Esophagus mucosa (tissue), 1 donor: ENCODE measurements around the gene CNTN4. TPM values are rescaled to one million over a fixed set of nuclear protein-coding genes. Genes with fewer than 3 reads are reported as not detected.

Experiments
- ATAC-seq: fragments of 200-7000 bp; cut with Tn5 transposase; one replicate; pipeline ENCODE4 v1.9.1; 2020
- total RNA-seq: library from RNA; stranded (reverse); gene quantifications from one replicate; pipeline ENCODE4 v1.2.4, GENCODE V29; 2023
- donor health status: DM: yes; HTN: yes; CAD: no.

The CNTN4 gene
- total RNA-seq, 1 donor from 2014 or later: 0.68 TPM

DNA sequence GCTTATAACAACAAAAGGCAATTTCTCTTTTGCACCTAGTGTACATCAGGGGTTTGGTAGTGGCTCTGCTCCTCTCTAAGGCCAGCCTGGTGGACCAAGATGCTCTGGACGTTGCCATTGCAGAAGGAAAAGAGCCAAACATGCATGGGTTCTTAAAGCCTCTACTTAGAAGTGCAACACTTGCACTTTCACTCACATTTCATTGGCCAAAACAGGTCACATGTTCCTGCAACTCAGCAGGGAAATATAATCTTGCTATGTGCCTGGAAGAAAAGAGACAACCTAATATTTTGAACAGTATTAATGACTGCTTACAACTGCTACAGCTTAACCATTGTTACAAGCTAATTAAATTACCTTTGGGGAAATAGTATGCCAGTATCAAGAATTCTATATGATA, 828.6 kb downstream of the CNTN4 start:
- no peak for ATAC-seq

- ATAC-seq: no peak
Observed at GRCh38 chr3:2929574-2929973, 830.9 kb downstream of the CNTN4 start.

DNA sequence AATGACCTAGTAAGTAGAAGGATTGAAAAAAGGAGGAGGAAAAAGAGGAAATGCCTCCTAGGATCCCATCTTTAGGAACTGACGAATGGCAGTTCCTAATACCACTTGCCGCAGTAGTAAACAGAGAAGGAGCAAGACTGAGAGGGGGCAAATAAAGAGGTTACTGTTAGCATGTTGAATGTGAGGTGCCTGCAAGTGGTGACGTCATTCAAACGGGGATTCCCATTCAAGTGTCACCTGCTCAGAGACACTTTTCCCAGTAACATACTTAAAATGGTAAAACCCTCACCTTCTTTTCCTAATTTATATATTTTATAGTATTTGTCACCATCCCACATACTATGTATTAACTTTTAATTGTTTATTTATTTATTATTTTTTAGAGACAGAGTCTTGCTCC, 832.6 kb downstream of the CNTN4 start:
- ATAC-seq: no peak

- no peak for ATAC-seq
Observed at GRCh38 chr3:2934541-2934940, 835.9 kb downstream of the CNTN4 start.

- no peak for ATAC-seq
Observed at GRCh38 chr3:2937055-2937454, 838.4 kb downstream of the CNTN4 start.

GRCh38 chr3:2937592-2937991, 838.9 kb downstream of the CNTN4 start:
- no peak for ATAC-seq

- no peak for ATAC-seq
Observed at GRCh38 chr3:2938711-2939110, 840.0 kb downstream of the CNTN4 start.

DNA sequence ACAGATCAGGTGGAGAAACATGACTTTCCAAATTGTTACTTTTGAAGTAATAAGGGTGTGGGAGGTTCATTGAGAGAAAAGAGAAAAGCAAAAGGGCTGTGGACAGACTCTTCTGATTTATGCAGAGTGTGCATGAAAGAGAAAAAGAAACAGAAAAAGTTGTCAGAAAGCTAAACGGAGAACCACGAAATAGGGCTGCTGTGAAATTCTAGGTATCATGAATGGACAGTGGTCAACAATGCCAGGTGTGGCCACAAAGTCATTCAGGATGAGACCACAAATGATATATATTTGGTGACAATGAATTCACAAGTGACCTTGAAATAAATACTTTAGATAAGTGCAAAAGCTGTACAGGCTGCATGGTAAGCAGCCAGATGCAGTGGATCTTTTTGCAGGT, 841.4 kb downstream of the CNTN4 start:
- no peak for ATAC-seq

DNA sequence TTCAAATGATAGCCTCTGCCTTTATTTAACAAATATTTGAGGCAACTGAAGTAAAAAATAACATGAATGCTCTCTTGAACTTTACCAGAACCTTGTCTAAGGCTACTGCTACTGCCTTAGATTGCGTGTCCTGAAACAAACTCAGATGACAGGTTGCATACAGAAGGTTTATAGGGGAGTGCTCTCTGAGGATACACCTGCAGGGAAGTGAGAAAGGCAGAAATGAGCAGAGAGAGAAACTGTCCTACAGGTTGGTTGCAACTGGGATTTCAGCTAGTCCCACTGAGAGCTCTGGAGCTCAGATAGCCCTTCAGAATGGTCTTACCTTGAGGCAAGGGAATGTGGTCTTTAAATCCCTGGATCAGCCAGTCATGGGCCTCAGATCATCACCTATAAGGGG, 846.0 kb downstream of the CNTN4 start:
- ATAC-seq: no peak

DNA sequence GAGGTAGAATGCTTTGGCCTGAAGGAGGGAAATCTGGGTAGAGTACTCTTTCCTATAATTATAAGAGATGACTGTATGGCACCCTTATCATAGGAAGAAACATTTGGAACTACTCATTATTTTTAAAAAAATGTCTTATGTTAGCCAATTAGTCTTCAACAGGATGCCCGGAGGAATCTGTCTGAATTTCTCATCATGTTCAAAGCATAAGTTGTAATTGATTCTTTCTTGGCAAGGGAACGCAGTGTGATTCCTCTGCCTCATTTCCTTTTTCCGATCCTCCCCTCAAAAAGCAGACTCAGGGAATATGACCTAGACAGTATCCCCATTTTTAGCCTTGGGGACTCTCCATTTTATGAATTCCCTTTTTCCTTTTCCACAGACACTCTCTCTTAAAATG, 846.5 kb downstream of the CNTN4 start:
- ATAC-seq: no peak

GRCh38 chr3:2947536-2947935, 848.9 kb downstream of the CNTN4 start:
- no peak for ATAC-seq

DNA sequence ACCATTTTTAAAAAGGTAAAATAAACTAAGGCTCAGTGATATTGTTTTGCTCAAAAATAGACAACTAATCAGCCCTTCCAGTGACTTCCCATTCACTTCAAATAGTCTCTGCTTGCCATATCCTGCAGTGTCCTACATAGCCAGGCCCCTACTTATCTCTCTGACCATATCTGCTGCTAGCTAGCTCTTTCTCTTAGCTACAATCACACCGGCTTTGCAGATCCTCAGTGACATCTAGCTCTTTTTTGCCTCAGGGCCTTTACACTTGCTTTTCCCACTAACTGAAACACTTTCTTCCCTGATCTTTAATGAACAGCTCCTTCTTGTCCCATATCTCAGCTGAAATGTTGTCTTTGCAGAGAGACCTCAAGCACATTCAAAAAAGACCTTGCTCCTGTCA, 850.2 kb downstream of the CNTN4 start:
- no peak for ATAC-seq

DNA sequence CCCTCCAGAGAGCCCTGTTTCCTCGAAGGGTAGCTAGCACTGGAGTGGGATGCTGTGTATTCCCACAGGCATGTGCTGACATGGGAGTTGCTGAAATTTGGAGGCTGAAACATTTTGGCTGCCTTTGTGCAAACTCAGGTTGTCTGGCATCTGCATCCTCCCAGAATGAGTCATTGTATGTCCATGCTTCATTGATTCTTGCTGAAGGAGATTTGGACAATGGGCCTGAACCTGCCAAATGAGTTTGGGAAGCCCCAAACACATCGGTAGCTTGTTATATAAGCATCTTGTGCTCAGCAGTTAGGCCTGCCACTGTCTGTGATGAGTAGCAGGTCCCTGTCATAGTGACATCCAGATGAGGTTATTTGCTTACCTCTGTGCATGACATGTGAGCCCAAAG, 851.5 kb downstream of the CNTN4 start:
- no peak for ATAC-seq

DNA sequence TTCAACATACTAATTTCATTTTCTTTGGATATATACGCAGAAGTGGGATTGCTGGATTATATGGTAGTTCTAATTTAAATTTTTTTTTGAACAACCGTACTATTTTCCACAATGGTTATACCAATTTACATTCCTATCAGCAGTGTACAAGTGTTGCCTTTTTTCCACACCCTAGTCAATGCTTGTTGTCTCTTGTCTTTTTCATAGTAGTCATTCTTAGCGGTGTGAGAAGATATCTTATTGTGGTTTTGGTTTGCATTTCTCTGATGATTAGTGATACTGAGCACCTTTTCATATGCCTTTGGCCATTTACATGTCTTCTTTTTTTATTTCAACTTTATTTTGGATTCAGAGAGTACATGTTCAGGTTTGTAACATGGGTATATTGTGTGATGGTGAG, 858.4 kb downstream of the CNTN4 start:
- no peak for ATAC-seq

- ATAC-seq: no peak
Observed at GRCh38 chr3:2958551-2958950, 859.9 kb downstream of the CNTN4 start.

GRCh38 chr3:2961576-2961975, 862.9 kb downstream of the CNTN4 start:
- no peak for ATAC-seq

GRCh38 chr3:2967871-2968270, 869.2 kb downstream of the CNTN4 start:
- no peak for ATAC-seq

- ATAC-seq: no peak
Observed at GRCh38 chr3:2968475-2968874, 869.8 kb downstream of the CNTN4 start.

GRCh38 chr3:2976212-2976611, 877.5 kb downstream of the CNTN4 start:
- ATAC-seq: no peak

DNA sequence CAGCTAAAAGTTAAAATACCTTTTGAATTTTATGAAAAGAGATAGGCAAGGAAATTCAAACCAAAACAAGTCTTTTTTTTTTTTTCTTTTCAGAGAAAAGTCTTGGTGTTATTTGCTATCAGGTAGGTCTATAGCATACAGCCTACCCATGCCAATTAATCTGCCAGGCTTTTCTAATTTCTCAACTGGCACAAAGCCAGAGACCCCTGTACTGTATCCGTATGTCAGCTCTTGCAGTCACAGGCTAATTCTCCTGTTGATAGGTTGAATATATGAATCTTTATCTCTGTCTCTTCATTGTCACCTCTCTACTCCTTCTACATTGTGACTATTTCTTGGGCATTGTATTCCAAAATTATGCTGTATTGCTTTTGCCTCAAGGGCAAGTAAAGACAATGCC, 878.1 kb downstream of the CNTN4 start:
- no peak for ATAC-seq

DNA sequence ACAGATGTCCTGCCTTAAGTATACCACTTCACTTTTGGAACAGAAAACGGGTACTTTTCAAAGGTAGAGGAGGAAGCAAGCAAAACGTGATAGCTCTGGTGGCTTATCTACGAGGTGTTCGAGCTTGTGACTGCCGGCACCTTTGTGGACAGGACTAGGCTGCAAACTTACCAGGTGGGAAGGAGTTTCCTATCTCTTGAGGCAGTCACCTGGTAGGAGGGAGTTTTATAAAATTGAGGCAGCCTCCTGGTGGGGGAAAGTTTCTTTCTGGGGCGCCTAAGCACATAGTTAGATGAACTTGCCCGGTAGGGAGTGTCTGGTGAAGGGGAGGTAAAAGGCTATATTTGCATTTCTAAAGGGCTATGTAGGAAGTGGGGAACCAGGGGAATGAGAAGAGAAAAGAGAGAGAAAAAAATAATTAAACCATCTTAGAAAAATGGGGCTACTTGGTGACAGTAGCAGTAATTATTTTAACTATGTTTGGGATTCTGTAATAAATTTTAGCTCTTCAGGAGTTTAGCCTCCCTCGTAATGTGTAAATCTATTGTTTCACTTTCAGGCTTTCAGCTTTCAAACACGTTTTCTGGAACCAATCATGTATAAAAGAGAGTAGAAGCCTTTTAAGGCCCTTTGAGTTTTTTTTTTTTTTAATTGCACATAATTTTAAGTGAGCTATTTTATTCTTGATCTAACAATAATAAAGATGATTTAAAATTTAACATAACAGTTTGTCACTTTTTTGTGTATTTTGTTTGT, 880.5 kb downstream of the CNTN4 start:
- no peak for ATAC-seq

GRCh38 chr3:2984005-2984830, 885.6 kb downstream of the CNTN4 start:
- no peak for ATAC-seq

DNA sequence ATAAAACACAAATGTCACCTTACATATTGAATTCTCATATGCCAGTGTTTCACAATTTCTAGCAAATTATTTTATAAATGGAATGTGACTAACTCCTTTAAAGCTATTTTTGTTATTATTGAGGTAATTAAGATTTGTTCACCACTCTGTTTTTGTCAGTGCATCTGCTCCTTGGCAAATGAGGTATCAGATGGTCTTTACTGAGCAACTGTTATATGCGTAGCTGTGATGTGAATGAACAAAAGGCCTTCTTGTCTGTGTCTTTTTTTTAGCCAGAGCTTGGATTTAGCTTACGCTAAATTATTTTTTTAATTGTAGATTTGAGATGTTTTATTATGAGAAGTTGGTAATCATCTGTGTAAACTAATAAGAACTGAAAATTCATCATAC, 886.2 kb downstream of the CNTN4 start:
- no peak for ATAC-seq

- no peak for ATAC-seq
Observed at GRCh38 chr3:2985479-2985878, 886.8 kb downstream of the CNTN4 start.
